ENCODE results near the gene FGR.
A peak's percentile ranks its signal among the peaks of the same experiment; 100 is the strongest.

The FGR gene

GRCh38 chr1:27607239-27607804 is 27.7 kb downstream of the FGR start:
- TF ChIP-seq CTCF (IDR thresholded peaks at IDR 0.05; ENCODE audit: low read depth, low read length, missing control alignments), result no peak
- no peak overlapping the region for H3K4me3 ChIP-seq (replicated peaks; ENCODE audit: low read depth, low read length)

GRCh38 chr1:27606708-27607238 is 28.2 kb downstream of the FGR start:
- no peak overlapping the region for H3K4me3 ChIP-seq (replicated peaks; ENCODE audit: low read depth, low read length)
- no peak for TF ChIP-seq CTCF (IDR thresholded peaks at IDR 0.05; ENCODE audit: low read depth, low read length, missing control alignments)
- DNase-seq (ENCODE audit: extremely low read depth, low read depth), result no peak

More at GRCh38 chr1:27607239-27607804, 27.7 kb downstream of the FGR start:
- no peak for DNase-seq (ENCODE audit: extremely low read depth, low read depth)

- H3K4me3 ChIP-seq (replicated peaks; ENCODE audit: low read depth, low read length), result no peak overlapping the region
- DNase-seq (ENCODE audit: extremely low read depth, low read depth), result no peak
- TF ChIP-seq CTCF (IDR thresholded peaks at IDR 0.05; ENCODE audit: low read depth, low read length, missing control alignments), result peak; percentile 79
Observed at GRCh38 chr1:27605796-27606707, 28.9 kb downstream of the FGR start.

- no peak for DNase-seq (ENCODE audit: extremely low read depth, low read depth)
- no peak overlapping the region for H3K4me3 ChIP-seq (replicated peaks; ENCODE audit: low read depth, low read length)
- TF ChIP-seq CTCF (IDR thresholded peaks at IDR 0.05; ENCODE audit: low read depth, low read length, missing control alignments), result no peak
Observed at GRCh38 chr1:27605300-27605766, 29.7 kb downstream of the FGR start.

- peak overlapping the region; percentile 81 for H3K4me3 ChIP-seq (replicated peaks; ENCODE audit: low read depth, low read length)
- DNase-seq (ENCODE audit: extremely low read depth, low read depth), result no peak
- no peak for TF ChIP-seq CTCF (IDR thresholded peaks at IDR 0.05; ENCODE audit: low read depth, low read length, missing control alignments)
Observed at GRCh38 chr1:27604579-27605299, 30.2 kb downstream of the FGR start.
